T-helper 2 cell (primary cell): ENCODE results near the gene MAPK1IP1L.
"Not testable (repeated sequence)": the region's sequence is repeated elsewhere in the genome, so short reads cannot be mapped to it uniquely, and the experiment has no call there.

Source experiments
- DNase-seq, 5 experiments: peaks; one replicate each; pipeline versions ENCODE4 v3.0.0 to v3.0.0-alpha.2; 2012 to 2022

Gene MAPK1IP1L

DNA sequence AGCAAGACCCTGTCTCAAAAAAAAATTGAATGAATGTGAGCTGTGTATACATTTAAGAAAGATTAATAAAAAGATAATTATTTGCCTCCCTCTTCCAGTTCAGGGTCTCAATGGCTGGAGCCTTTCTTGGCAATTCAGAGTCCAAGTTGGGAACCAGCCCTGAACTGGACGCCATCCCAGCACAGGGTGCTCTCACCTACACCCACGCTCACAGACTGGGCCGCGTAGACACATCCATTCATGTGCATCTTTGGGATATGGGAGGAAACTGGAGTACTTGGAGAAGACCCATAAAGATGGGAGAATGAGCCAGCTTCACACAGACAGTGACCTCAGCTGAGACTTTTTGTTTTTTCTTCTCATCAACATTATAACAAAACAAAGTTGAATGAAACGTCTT is 6.5 kb downstream of the MAPK1IP1L start:
- DNase-seq, result no peak

DNA sequence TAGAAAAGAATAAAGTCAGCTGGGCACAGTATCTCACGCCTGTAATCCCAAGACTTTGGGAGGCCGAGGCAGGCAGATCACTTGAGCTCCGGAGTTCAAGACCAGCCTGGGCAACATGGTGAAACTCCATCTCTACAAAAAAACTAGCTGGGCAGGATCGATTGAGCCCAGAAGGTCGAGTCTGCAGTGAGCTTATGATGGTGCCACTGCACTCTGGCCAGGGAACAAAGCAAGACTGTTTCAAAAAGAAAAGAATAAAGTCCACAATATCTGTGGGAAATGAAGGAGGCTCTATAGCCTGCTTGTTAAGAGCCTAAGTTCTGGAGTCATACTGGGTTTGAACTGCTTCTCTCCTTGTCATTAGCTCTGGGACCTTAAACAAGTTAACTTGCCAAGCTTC is 7.9 kb downstream of the MAPK1IP1L start:
- no peak for DNase-seq

DNA sequence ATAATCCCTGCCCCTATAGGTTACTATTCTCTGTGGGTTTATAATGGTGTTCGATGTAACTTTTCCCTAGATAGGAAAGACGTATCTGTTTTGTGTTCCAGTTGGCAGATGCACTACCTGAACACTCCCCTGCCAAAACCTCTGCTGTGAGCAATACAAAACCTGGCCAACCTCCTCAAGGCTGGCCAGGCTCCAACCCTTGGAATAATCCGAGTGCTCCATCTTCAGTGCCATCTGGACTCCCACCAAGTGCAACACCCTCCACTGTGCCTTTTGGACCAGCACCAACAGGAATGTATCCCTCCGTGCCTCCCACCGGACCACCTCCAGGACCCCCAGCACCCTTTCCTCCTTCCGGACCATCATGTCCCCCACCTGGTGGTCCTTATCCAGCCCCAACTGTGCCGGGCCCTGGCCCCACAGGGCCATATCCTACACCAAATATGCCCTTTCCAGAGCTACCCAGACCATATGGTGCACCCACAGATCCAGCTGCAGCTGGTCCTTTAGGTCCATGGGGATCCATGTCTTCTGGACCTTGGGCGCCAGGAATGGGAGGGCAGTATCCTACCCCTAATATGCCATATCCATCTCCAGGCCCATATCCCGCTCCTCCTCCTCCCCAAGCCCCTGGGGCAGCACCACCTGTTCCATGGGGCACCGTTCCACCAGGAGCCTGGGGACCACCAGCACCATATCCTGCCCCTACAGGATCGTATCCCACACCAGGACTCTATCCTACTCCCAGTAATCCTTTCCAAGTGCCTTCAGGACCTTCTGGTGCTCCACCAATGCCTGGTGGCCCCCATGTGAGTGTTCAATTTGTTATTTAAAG is 11.3 kb downstream of the MAPK1IP1L start:
- no peak for DNase-seq

DNA sequence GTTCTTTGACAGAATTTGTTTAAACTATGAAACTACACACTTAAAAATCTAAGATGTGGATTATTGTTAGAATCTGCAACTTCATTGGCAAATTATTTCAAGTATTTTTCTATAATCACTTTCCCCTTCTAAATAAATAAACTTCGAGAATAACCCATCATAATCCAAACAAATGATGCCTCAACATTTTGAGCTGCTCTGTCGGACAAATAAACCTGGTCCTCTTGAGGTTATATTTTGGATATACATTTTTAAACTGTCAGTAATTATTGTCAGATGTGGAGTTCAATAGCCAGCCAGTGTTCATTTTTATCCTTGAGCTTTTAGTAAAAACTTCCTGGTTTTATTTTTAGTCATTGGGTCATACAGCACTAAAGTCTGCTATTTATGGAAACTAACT is 13.4 kb downstream of the MAPK1IP1L start:
- not testable (repeated sequence) for DNase-seq

DNA sequence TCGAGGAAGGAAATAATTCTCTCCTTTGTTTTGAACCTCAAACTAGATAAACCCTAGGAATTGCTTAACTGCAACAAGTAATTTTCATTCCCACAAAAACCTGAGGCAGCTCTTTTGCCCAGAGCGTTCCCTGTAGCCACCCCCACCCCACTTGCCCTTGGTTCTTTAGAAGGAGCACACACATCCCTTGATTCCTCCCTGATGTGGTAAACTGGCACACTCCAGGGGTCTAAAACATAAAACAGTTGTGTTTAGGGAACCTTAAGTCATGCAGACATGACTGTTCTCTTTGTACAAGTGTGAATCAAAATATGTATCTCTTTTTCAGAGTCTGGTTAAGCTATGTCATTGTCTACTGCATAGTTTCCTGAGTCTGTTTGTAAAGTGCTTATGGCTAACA is 14.0 kb downstream of the MAPK1IP1L start:
- DNase-seq, result no peak

DNA sequence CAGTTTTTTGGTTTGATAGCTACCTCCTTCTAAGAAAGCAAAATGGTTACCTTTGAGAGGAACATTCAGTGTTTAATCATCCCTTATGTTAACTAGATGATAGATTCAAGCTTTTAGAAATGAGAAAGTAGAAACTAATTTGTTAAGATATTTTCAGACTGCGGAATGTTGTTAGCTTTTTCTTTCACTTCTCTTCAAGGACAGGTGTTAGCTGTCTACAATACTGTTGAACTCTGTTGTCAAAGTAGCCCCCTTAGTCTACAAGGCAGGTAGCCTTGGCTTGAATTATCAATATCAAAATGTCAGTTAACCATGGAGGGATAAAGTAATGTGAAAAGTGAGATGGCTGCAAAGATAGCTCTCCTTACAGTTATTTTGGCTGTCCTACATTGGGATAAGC is 14.8 kb downstream of the MAPK1IP1L start:
- no peak for DNase-seq

DNA sequence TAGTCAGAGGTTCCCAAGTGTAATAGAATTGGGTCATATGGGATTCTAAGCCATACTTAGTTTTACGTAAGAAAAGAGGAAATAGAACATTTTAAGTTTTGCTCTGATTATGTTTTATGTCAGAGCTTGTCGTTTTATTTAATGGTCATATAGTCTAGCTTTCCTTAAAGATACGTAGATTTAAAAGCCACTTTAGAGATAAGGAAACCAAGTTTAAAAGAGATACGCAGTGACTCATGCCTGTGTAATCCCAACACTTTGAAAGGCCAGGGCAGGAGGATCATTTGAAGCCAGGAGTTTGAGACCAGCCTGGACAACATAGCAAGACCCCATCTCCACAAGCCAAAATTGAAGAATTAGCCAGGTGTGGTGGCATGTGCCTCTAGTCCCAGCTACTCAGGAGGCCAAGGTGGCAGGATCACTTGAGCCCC is 19.5 kb downstream of the MAPK1IP1L start:
- no peak for DNase-seq

DNA sequence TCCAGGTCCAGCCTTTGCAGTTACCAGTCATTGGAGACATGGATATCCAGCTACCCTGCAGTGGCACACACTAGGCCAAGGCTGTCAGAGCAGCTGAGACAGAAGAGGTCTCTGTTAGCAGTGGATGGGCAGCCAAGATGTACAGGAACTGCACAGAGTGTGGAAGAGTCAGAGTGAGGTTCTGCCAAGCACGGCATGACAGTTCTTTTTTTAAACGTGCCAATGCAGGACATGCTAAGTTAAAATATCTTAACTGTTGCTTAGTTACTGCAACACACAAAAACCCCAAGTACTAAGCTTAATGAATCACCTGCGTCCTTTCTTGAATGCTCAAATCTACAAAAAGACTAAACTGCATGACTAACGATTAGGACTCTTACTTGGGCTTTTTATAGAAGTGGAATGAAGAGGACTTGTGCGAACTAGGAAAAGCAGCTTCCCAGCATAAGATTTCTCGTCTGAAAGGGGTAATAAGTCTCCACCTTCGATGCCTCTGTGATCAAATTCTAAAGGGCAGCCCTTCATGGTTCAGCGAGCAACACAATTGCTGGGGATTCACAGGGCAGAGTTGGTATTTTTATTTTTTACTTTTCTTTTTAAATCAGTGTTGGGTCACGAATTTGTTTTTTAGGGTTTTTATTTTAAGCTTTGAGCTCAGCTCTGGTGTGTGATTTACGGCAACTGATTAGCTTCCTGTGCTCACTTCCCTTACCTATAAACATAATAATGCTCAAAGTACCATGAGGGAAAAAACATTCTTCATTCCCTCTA is 20.6 kb downstream of the MAPK1IP1L start:
- peak in 1 of 5 experiments; percentile 65 for DNase-seq

DNA sequence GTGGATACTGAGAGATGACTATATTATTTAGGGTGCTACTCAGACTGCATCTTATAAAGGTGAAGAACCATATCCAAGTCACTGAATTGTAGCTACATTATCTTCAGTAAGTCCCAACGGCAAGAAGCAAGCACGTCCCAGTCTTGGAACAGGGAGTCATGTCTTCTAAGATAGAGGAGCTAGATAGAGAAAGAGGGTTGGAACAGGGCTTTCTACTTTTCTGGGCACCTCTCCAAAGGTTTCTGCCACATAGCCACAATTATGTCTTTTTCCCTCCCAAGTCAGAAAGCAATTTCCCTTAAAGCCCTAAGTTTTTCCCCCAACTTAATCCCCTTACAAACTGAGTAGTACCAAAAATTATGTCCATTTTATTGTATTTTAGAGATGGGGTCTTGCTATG is 22.4 kb downstream of the MAPK1IP1L start:
- no peak for DNase-seq

DNA sequence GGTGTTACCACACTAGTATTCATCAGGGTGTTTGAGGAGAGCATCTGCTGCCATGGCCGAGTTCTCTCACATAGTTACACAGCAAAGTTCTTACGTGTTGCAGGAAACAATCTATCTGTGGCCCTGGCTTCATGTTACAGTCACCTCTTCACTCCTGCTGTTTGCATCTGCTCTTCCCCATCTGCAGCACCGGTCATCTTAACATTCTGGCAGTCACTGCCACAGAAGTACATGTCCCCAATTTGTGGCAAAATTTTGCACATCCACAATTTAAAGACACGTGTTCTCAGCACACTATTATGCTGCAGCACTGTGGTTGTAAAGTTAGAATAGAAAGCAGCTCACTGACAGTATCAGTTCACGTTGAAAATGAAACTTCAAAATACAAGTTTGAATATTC is 23.2 kb downstream of the MAPK1IP1L start:
- peak in 1 of 5 experiments; percentile 70 for DNase-seq

DNA sequence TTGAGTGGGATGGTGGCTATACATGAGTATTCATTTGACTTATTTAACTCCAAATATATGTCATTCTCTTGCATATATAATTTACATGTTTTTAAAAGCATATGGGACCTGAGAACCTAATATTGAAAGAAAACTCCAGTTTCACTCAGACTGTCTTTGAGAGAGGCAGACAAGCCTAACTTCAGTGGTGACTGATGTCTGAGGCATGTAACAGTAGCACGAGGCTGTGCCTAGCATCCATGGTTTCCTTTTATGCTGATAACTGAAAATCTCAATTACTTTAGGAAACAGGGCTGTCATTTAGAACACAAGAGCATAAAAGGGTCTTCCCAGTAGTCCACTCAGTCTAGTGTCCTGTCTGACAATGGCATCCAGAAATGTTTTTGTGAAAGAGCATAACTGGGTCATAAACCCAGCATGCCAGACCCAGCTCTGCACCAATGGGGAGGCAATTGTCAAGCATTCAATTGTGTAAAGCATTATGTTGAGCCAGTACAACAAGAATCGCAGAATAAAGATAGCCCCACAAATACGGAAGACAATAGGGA is 24.3 kb downstream of the MAPK1IP1L start:
- DNase-seq, result peak in 1 of 5 experiments; percentile 16

DNA sequence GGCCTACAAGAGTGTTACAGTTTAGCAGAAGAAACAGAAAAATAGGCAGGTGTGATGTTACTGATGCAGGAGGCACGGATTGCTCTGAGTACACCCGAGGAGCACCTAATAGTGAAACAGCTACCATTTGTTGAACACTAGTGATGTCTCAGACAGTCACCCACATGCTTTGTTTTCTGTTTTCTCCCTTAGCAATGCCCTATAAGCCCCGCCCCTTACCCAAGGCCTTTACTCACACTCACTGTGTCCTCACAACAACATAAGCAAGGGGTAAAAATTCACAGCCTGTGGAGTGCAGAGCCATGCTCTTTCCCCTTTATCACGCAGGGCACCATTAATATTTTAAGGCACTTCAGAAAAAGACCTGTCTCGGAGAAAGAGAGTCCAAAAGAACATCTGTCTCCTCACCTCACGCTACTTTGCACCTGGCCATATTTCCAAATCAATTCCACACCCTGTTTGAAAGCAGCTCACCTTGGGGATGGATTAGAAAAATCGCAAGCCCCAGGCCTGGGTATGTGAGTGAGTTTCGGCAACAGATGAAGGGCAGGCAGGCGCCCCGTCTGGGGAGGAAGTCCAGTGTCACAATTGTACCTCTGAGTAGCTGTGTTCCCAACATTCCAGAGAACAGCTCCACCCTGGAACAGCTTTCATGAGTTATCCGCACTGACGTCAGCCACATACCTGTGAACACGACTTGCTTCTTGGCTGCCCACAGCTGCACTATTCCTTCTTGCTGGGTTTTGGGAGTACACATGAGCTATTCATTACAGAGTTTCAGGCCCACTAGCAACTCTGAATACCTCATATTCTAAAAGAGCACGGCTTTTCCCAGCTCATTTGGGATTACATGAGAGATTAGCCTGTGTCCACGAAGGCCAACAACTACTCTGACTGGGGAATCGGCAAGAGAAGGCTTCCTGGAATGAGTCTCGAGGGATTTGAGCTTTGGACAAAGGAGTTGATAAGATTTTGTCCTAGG is 26.0 kb downstream of the MAPK1IP1L start:
- DNase-seq, result peak in 1 of 5 experiments; percentile 74

DNA sequence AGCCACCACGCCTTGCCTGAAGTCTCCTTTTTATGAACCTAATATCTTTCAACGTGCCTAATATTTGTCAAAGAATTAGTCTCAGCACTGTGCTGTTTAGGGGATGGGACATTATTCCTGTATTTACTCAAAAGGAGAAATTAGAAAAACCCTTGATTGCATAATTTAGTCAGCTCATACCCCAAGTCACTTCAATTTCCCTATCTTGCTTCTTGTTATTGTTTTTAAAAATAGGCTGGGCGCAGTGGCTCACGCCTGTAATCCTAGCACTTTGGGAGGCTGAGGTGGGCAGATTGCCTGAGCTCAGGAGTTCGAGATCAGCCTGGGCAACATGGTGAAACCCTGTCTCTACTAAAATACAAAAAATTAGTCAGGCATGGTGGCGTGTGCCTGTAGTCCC is 28.5 kb downstream of the MAPK1IP1L start:
- DNase-seq, result not testable (repeated sequence)

DNA sequence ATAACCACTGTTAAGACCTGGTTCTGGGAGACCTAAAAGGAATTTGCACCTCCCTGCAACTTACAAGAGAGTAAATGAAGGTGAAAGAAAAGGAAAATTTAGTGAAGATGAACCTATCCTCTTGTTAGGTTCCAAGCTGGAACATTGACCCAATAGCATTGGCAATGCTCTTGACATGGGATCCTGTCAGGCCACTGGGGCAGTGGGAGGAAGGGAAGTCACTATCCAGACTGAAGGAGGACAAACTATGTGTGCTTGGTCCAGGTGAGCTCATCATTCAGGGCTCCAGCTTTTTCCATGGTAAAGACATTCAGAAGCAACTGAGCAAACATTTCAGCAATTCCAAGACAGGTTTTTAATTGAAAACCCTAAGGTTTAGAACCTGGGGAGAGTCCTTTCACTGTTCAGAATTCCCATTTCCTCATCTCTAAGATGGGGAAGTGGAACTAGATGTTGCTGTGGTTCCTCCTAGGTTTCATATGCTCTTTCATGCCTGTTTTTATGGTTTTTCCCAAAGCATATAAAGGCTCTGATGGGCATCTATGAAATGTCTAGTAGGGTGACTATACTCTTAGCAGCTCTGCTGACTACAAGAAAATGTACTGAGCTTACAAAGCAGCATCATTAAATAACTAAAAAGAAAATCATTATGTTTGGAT is 33.1 kb downstream of the MAPK1IP1L start:
- DNase-seq, result no peak

DNA sequence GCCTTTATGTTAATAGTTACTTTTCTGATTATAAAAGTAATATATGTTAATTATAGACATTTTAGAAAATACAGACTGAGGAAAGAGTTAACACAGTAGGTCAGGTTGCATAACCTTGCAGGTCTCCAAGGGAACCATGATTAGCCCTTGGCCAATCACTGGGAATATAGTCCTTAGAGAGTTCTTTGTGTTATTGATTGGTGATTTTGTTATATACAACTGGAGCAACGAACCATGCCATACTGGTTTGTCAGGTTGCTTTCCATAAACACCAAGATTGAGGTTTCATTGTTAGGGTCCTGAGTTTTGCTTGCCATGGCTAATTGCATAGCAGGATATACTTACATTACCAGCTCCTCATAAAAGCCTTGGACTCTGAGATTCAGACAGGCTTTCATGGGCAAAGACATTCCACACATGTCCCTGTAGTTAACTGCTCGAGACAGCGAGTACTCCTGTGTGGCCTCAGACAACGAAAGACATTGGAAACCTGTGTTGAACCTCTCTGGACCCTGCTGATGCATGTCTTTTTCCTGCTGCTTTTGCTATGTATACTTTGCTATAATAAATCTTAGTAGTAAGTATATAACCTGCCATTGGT is 33.7 kb downstream of the MAPK1IP1L start:
- no peak for DNase-seq

DNA sequence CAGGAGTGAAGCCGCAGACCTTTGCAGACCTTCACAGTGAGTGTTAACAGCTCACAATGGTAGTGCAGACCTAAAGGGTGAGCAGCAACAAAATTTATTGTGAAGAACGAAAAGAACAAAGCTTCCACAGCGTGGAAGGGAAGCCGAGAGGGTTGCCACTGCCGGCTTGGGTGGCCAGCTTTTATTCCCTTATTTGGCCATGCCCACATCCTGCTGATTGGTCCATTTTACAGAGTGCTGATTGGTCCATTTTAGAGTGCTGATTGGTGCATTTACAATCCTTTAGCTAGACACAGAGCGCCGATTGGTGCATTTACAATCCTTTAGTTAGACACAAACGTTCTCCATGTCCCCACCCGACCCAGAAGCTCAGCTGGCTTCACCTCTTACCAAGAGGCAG is 35.5 kb downstream of the MAPK1IP1L start:
- no peak for DNase-seq

DNA sequence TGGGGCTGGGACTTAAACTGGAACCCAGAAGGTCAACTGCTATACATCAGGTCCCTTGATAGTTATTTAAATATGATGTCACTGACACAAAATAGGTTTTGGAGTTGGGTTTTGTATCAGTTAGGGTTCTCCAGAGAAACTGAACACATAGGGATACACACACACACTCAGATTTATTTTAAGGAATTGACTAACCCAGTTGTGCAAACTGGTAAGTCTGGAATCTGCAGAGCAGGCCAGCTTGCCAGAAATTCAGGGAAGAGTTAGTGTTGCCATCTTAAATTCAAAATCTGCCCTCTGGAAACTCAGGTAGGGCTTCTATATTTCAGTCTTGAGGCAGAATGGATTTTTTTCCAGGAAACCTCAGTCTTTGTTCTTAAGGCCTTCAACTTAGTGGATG is 36.9 kb downstream of the MAPK1IP1L start:
- DNase-seq, result no peak

DNA sequence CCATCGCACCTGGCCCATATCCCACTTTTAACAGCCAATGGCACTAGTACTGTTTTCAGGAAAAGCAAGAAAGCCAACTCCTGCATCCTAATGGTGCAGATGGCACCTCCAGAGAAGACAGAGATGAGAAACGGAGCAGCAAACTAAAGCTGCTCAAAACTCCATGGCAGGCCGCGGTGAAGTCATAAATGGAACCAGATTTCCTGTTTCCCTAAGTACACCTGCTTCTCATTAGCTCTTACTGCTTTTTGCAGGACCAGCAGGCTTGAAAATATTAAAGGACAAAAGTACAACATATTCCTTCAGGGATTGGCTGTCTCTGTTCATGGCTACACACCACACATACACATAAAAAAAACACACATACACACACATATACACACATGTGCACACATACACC is 40.9 kb downstream of the MAPK1IP1L start:
- DNase-seq, result no peak

DNA sequence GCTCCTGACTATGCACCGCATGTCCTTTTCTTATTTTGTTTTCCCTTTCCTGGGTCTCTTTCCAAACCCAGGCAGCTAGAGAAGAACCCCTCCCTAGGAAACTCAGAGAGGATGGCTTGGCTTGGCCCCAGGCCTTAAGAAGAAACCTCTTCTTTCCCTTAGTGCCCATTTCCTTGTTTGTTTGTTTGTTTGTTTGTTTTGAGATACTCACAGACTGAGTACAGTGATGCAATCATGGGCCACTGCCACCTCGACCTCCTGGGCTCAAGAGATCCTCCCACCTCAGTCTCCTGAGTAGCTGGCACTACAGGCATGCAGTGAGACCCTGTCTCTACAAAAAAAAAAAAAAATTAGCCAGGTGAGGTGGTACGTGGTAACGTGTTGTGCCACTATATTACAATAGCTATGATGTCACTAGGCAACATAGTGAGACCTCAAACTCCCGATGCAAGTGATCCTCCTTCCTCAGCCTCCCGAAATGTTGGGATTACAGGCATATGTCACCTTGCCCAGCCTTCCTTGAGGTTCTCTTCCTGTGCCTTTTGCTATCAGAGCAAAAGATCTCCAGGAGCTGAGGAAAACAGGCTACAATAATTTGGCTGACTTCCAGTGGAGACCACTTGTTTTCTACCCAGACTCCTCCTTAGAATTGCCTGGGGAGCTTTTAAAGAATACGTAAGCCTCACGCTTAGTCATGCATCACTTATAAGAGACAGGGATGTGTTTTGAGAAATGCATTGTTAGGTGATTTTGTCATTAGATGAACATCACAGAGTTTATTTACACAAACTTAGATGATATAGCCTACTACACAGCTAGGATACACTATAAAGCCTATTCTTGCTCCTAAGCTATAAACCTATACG is 43.1 kb downstream of the MAPK1IP1L start:
- DNase-seq, result no peak

DNA sequence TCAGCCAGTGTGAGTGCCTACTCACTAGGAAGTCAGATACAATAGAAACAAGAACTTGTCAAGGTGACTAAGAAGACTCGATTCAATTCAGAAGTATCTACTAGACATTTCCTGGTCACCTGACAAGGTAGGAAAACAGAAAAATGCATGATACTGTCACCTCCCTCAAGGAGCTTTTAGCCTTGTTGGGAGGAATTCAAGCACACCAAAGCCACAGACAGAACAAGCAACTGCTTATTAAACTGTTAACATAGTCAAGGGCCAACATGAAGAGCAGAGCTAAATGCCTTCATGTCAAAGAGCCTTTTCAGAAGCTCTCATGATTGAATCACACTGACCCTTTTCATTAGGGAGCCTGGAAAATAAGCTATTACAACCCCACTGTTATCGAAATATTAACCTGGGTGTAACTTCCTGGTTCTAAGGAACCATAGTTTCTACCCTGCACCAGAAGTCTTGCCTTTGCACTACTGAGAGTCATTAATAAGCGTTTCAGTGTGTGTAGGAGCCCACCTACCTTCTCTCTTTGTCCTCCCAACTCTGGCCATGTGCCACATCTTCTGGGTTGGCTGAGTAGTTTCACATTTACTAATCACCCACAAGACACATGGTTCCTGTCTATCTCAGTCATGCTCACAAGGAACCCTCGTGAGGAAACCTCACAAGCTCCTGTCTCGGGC is 46.6 kb downstream of the MAPK1IP1L start:
- peak in 3 of 5 experiments; percentile 26 to 88 (median 27) for DNase-seq
